SK-N-SH (cell line): ENCODE results near the gene PHF20. TPM values are rescaled to one million over a fixed set of nuclear protein-coding genes. Genes with fewer than 3 reads are reported as not detected.

Source experiments
- CTCF ChIA-PET: fragments of 300-600, 350-600 bp; formaldehyde crosslinking; extraction: SDS; loops from one replicate; lab custom pipeline; 2021; lab: Yijun Ruan, JAX
- POLR2A ChIA-PET: fragments of 350-600 bp; sonication (Branson Sonifier 250); formaldehyde crosslinking; extraction: SDS; loops from one replicate; lab custom pipeline; 2020; ENCODE audit warnings: antibody characterized with exemption, inconsistent platforms; lab: Yijun Ruan, JAX
- DNase-seq: peaks from one replicate; pipeline ENCODE4 v3.0.0; 2012
- H2AFZ ChIP-seq: fragments of 200-600 bp; sonication (generic); 2 replicates; pipeline ENCODE4 v1.8.1; 2016; ENCODE audit warnings: antibody characterized with exemption, mild to moderate bottlenecking, low read depth
- H3F3A ChIP-seq: fragments of 200-600 bp; sonication (generic); replicated peaks from 2 replicates; pipeline ENCODE3; 2016; ENCODE audit warnings: antibody characterized with exemption, mild to moderate bottlenecking; ENCODE audit not compliant: insufficient read depth
- H3K27ac ChIP-seq, 2 experiments: fragments of 200-500 bp in 1 of 2; fragments of 200-600 bp in 1 of 2; sonication (Bioruptor generic) in 1 of 2; sonication (generic), shearing (Covaris generic) in 1 of 2; 2 replicates each; pipeline versions ENCODE4 v1.5.1 to v1.6.1; 2014 to 2016; ENCODE audit warnings: low read depth in 2 of 2, inconsistent platforms in 1 of 2, low read length in 1 of 2, mild to moderate bottlenecking in 1 of 2, mixed read lengths in 1 of 2
- H3K27me3 ChIP-seq: fragments of 200-600 bp; sonication (generic), shearing (Covaris generic); 2 replicates; pipeline ENCODE4 v1.6.1; 2016; ENCODE audit warnings: mixed run types; ENCODE audit not compliant: insufficient read depth
- H3K36me3 ChIP-seq, 2 experiments: fragments of 200-500 bp in 1 of 2; fragments of 200-600 bp in 1 of 2; sonication (Bioruptor generic) in 1 of 2; sonication (generic) in 1 of 2; replicated peaks in 1 of 2; 2 replicates each; pipeline versions ENCODE3 to v1.5.1; 2014 to 2016; ENCODE audit warnings: low read length in 1 of 2, mild to moderate bottlenecking in 1 of 2; ENCODE audit not compliant: insufficient read depth in 2 of 2, control insufficient read depth in 1 of 2
- H3K4me1 ChIP-seq, 2 experiments: fragments of 200-500 bp in 1 of 2; fragments of 200-600 bp in 1 of 2; sonication (Bioruptor generic) in 1 of 2; sonication (generic), shearing (Covaris generic) in 1 of 2; 2 replicates each; pipeline versions ENCODE4 v1.5.1 to v1.6.1; 2014 to 2016; ENCODE audit warnings: low read depth in 1 of 2, low read length in 1 of 2, mixed run types in 1 of 2; ENCODE audit not compliant: insufficient read depth in 2 of 2, control insufficient read depth in 1 of 2
- H3K4me2 ChIP-seq: fragments of 200-600 bp; sonication (generic), shearing (Covaris generic); 2 replicates; pipeline ENCODE4 v1.6.1; 2017; ENCODE audit warnings: mixed run types
- H3K4me3 ChIP-seq, 2 experiments: fragments of 200-500 bp in 1 of 2; fragments of 200-600 bp in 1 of 2; sonication (Bioruptor generic) in 1 of 2; sonication (generic), shearing (Covaris generic) in 1 of 2; 2 replicates each; pipeline versions ENCODE4 v1.5.1 to v1.8.1; 2014 to 2016; ENCODE audit warnings: low read depth in 2 of 2, inconsistent platforms in 1 of 2, low read length in 1 of 2, mild to moderate bottlenecking in 1 of 2, mixed read lengths in 1 of 2, moderate library complexity in 1 of 2
- H3K79me2 ChIP-seq: fragments of 200-600 bp; sonication (generic); 2 replicates; pipeline ENCODE4 v1.8.1; 2017; ENCODE audit warnings: mild to moderate bottlenecking; ENCODE audit not compliant: insufficient read depth
- H3K9ac ChIP-seq: fragments of 200-600 bp; sonication (generic); 2 replicates; pipeline ENCODE4 v1.6.1; 2017; ENCODE audit warnings: mixed run types
- H3K9me2 ChIP-seq: fragments of 200-600 bp; sonication (generic); 2 replicates; pipeline ENCODE4 v1.6.1; 2017; ENCODE audit warnings: mixed run types
- H3K9me3 ChIP-seq: fragments of 200-600 bp; sonication (generic); 2 replicates; pipeline ENCODE4 v1.6.1; 2017; ENCODE audit warnings: mixed run types, mild to moderate bottlenecking, moderate library complexity
- H4K20me1 ChIP-seq: fragments of 200-600 bp; sonication (generic); 2 replicates; pipeline ENCODE4 v1.6.1; 2017; ENCODE audit warnings: mild to moderate bottlenecking, mixed run types; ENCODE audit not compliant: insufficient read depth
- CHD2 ChIP-seq: fragments of 150-350 bp; IDR thresholded peaks from 2 replicates; pipeline ENCODE4 v1.6.1; 2018; ENCODE audit warnings: low read length; ENCODE audit not compliant: partially characterized antibody
- ELF1 ChIP-seq: IDR thresholded peaks from 2 replicates; pipeline ENCODE4 v1.4.0; 2012
- EP300 ChIP-seq, 2 experiments: IDR thresholded peaks; 2 replicates each; pipeline versions ENCODE4 v1.4.0 to v1.6.1; 2012; ENCODE audit warnings: borderline replicate concordance in 1 of 2, low read depth in 1 of 2, low read length in 1 of 2
- EZH2phosphoT487 ChIP-seq: fragments of 200-600 bp; sonication (generic); IDR thresholded peaks from 2 replicates; pipeline ENCODE4 v1.6.1; 2017; ENCODE audit warnings: low read depth, mixed run types, mild to moderate bottlenecking, antibody characterized with exemption, moderate library complexity, borderline replicate concordance
- FOSL2 ChIP-seq: IDR thresholded peaks from 2 replicates; pipeline ENCODE4 v1.4.0; 2012; ENCODE audit warnings: low read depth, mild to moderate bottlenecking, moderate library complexity, borderline replicate concordance
- FOXJ3 ChIP-seq: sonication (generic); formaldehyde crosslinking; IDR thresholded peaks from 2 replicates; pipeline ENCODE4 v1.5.1; 2020; ENCODE audit warnings: mild to moderate bottlenecking, missing genetic modification reagents
- FOXM1 ChIP-seq: IDR thresholded peaks from 2 replicates; pipeline ENCODE4 v1.4.0; 2012; ENCODE audit warnings: low read depth, mild to moderate bottlenecking
- GATA2 ChIP-seq: sonication (generic); formaldehyde crosslinking; IDR thresholded peaks from 2 replicates; pipeline ENCODE4 v1.5.0; 2020; ENCODE audit warnings: mild to moderate bottlenecking, missing genetic modification reagents
- JUND ChIP-seq: IDR thresholded peaks from 2 replicates; pipeline ENCODE4 v1.4.0; 2012
- MEF2A ChIP-seq: IDR thresholded peaks from 2 replicates; pipeline ENCODE4 v1.4.0; 2012; ENCODE audit warnings: low read depth, borderline replicate concordance
- MXI1 ChIP-seq: IDR thresholded peaks from 2 replicates; pipeline ENCODE4 v1.6.1; 2012; ENCODE audit warnings: mild to moderate bottlenecking, low read depth, low read length, improper control_type of control experiment
- NFIC ChIP-seq: IDR thresholded peaks from 2 replicates; pipeline ENCODE4 v1.4.0; 2012; ENCODE audit warnings: borderline replicate concordance
- NRF1 ChIP-seq: IDR thresholded peaks from 2 replicates; pipeline ENCODE4 v1.6.1; 2012; ENCODE audit warnings: low read depth, mild to moderate bottlenecking, low read length
- RAD21 ChIP-seq: IDR thresholded peaks from 2 replicates; pipeline ENCODE4 v1.6.1; 2012; ENCODE audit warnings: mild to moderate bottlenecking, low read length
- RCOR1 ChIP-seq: fragments of 150-350 bp; IDR thresholded peaks from 2 replicates; pipeline ENCODE4 v1.6.1; 2017; ENCODE audit warnings: antibody characterized with exemption, low read length
- RFX5 ChIP-seq: IDR thresholded peaks from 2 replicates; pipeline ENCODE4 v1.6.1; 2012; ENCODE audit warnings: mild to moderate bottlenecking, improper control_type of control experiment, low read length
- SIN3A ChIP-seq: IDR thresholded peaks from 2 replicates; pipeline ENCODE4 v1.6.1; 2012; ENCODE audit warnings: low read depth, mild to moderate bottlenecking, low read length, moderate library complexity, borderline replicate concordance
- SMC3 ChIP-seq: IDR thresholded peaks from 2 replicates; pipeline ENCODE4 v1.6.1; 2012; ENCODE audit warnings: low read depth, low read length, improper control_type of control experiment
- TAF1 ChIP-seq: IDR thresholded peaks from 2 replicates; pipeline ENCODE4 v1.6.1; 2012; ENCODE audit warnings: low read depth, mild to moderate bottlenecking, low read length, moderate library complexity, borderline replicate concordance
- TCF12 ChIP-seq: IDR thresholded peaks from 2 replicates; pipeline ENCODE4 v1.4.0; 2012
- YY1 ChIP-seq: IDR thresholded peaks from 2 replicates; pipeline ENCODE4 v1.4.0; 2012; ENCODE audit warnings: low read depth, mild to moderate bottlenecking
- WGBS: methylation state at CpG from one replicate; pipeline ENCODE4 v1.1.6; 2017; ENCODE audit warnings: low lambda C conversion rate; 5-methylcytosine and 5-hydroxymethylcytosine counted together
- polyA plus RNA-seq, 3 experiments: library from polyadenylated mRNA; depleted of rRNA; stranded (reverse); fragments of >200 nt; gene quantifications; 2 replicates each; pipeline ENCODE4 v1.2.3, GENCODE V29; 2012
- TF ChIP-seq, protein P1 (sequence below): IDR thresholded peaks from 2 replicates; pipeline ENCODE4 v1.4.0; 2012; ENCODE audit warnings: low read depth, borderline replicate concordance
- TF ChIP-seq, protein P2 (sequence below): IDR thresholded peaks from 2 replicates; pipeline ENCODE4 v1.4.0; 2012; ENCODE audit warnings: low read depth
- TF ChIP-seq, protein P3 (sequence below): fragments of 150-350 bp; IDR thresholded peaks from 2 replicates; pipeline ENCODE4 v1.6.1; 2016; ENCODE audit warnings: mild to moderate bottlenecking, low read depth, low read length
- TF ChIP-seq, protein P4 (sequence below): IDR thresholded peaks from 2 replicates; pipeline ENCODE4 v1.6.1; 2012; ENCODE audit warnings: mild to moderate bottlenecking, low read depth, low read length, moderate library complexity
- TF ChIP-seq, protein P5 (sequence below): fragments of 200-600 bp; sonication (generic); IDR thresholded peaks from 2 replicates; pipeline ENCODE4 v1.6.1; 2017; ENCODE audit warnings: antibody characterized with exemption, mild to moderate bottlenecking, moderate library complexity
- TF ChIP-seq, protein P6 (sequence below): fragments of 150-350 bp; IDR thresholded peaks from 2 replicates; pipeline ENCODE4 v1.6.1; 2017; ENCODE audit warnings: antibody characterized with exemption, low read length, low read depth, borderline replicate concordance

PHF20 gene
- polyA plus RNA-seq, 1 of the 3 experiments (the other 2 are of a cell fraction): 23.8 TPM

DNA sequence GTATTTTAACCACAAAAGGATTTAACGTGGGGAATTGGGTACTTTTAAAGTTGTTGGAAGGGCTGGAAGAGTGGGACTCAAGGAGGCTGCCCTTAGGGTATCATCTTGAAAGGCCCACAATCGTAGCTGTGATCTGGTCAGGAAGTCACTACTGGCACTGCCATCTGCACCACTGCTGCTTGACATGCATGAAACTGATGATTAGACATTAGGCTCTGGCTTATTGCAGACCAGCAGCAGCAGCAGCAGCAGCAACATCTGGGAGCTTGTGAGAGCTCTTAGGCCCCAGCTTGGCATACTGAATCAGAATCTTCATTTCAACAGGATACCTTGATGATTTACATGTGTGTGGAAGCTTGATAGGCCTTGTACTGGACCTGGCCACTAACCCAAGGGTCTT is 68.6 kb downstream of the PHF20 start:
- H4K20me1 ChIP-seq: no peaks in the 10 kb centered on the region
- no peak overlapping the region for H3K4me2 ChIP-seq
- ChIA-PET CTCF (interaction anchor here (0.6 to 2.1 kb wide), 5 partner anchors 10 to 114 kb away, joined by 3 to 6 read pairs (median 3); partner anchors contain the start of genes RBM39 and SCAND1), POLR2A (interaction anchor here (1.4 to 1.6 kb wide), 2 partner anchors 9 to 98 kb away, joined by 5 to 8 read pairs; partner anchors contain the start of gene RBM39)
- peaks cover 3 to 27% of the 10 kb centered on the region in 2 experiments for H3K36me3 ChIP-seq
- peaks cover 11% of the 10 kb centered on the region for H3F3A ChIP-seq
- H2AFZ ChIP-seq: no peak overlapping the region
- DNase-seq: peak; percentile 69
- H3K27ac ChIP-seq: peak overlapping the region in 1 of 2 experiments; percentile 77; a peak in 2 of 4 replicates
- 66% methylated on average over 2 of the region's 2 CpGs for whole genome bisulfite sequencing
- H3K4me1 ChIP-seq: peaks cover 0 to 15% of the 10 kb centered on the region in 2 experiments; a peak in 2 of 4 replicates
- no peaks in the 10 kb centered on the region for H3K9me2 ChIP-seq
- peaks cover 3% of the 10 kb centered on the region; the same call in 1 of the 2 replicates for H3K9me3 ChIP-seq
- H3K27me3 ChIP-seq: no peaks in the 10 kb centered on the region
- no peak overlapping the region for H3K9ac ChIP-seq
- H3K79me2 ChIP-seq: peaks cover 23% of the 10 kb centered on the region
- no peak overlapping the region for H3K4me3 ChIP-seq
- peak; percentile 86 for TF ChIP-seq GATA2 (CRISPR knock-in tag)
- TF ChIP-seq, protein P1, sequence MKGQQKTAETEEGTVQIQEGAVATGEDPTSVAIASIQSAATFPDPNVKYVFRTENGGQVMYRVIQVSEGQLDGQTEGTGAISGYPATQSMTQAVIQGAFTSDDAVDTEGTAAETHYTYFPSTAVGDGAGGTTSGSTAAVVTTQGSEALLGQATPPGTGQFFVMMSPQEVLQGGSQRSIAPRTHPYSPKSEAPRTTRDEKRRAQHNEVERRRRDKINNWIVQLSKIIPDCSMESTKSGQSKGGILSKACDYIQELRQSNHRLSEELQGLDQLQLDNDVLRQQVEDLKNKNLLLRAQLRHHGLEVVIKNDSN: no peak
- TF ChIP-seq CHD2: peak; percentile 57
- TF ChIP-seq RCOR1: peak; percentile 58; the same call in 1 of the 2 replicates
- TF ChIP-seq JUND: no peak
- no peak for TF ChIP-seq YY1
- TF ChIP-seq, protein P2, sequence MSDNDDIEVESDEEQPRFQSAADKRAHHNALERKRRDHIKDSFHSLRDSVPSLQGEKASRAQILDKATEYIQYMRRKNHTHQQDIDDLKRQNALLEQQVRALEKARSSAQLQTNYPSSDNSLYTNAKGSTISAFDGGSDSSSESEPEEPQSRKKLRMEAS: no peak
- TF ChIP-seq SIN3A: no peak
- no peak for TF ChIP-seq SMC3
- no peak for TF ChIP-seq TCF12
- TF ChIP-seq, protein P3, sequence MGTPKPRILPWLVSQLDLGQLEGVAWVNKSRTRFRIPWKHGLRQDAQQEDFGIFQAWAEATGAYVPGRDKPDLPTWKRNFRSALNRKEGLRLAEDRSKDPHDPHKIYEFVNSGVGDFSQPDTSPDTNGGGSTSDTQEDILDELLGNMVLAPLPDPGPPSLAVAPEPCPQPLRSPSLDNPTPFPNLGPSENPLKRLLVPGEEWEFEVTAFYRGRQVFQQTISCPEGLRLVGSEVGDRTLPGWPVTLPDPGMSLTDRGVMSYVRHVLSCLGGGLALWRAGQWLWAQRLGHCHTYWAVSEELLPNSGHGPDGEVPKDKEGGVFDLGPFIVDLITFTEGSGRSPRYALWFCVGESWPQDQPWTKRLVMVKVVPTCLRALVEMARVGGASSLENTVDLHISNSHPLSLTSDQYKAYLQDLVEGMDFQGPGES: no peak
- no peak for TF ChIP-seq TAF1
- TF ChIP-seq MEF2A: no peak
- no peak for TF ChIP-seq EZH2phosphoT487
- no peak for TF ChIP-seq FOXM1
- 0 out of 2 replicates have a peak, but pooled peaks have one; percentile 46 for TF ChIP-seq MXI1
- TF ChIP-seq NFIC: no peak
- no peak for TF ChIP-seq RAD21
- peak; percentile 46; the same call in 1 of the 2 replicates for TF ChIP-seq FOXJ3 (CRISPR knock-in tag)
- TF ChIP-seq FOSL2: no peak
- TF ChIP-seq EP300 (IDR thresholded peaks at IDR 0.05; ENCODE audit: borderline replicate concordance in 1 of 2, low read depth in 1 of 2, low read length in 1 of 2): peak in 1 of 2 experiments; percentile 79; a peak in 2 of 4 replicates
- no peak for TF ChIP-seq NRF1
- TF ChIP-seq, protein P4, sequence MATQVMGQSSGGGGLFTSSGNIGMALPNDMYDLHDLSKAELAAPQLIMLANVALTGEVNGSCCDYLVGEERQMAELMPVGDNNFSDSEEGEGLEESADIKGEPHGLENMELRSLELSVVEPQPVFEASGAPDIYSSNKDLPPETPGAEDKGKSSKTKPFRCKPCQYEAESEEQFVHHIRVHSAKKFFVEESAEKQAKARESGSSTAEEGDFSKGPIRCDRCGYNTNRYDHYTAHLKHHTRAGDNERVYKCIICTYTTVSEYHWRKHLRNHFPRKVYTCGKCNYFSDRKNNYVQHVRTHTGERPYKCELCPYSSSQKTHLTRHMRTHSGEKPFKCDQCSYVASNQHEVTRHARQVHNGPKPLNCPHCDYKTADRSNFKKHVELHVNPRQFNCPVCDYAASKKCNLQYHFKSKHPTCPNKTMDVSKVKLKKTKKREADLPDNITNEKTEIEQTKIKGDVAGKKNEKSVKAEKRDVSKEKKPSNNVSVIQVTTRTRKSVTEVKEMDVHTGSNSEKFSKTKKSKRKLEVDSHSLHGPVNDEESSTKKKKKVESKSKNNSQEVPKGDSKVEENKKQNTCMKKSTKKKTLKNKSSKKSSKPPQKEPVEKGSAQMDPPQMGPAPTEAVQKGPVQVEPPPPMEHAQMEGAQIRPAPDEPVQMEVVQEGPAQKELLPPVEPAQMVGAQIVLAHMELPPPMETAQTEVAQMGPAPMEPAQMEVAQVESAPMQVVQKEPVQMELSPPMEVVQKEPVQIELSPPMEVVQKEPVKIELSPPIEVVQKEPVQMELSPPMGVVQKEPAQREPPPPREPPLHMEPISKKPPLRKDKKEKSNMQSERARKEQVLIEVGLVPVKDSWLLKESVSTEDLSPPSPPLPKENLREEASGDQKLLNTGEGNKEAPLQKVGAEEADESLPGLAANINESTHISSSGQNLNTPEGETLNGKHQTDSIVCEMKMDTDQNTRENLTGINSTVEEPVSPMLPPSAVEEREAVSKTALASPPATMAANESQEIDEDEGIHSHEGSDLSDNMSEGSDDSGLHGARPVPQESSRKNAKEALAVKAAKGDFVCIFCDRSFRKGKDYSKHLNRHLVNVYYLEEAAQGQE: no peak
- TF ChIP-seq ELF1: no peak
- TF ChIP-seq, protein P5, sequence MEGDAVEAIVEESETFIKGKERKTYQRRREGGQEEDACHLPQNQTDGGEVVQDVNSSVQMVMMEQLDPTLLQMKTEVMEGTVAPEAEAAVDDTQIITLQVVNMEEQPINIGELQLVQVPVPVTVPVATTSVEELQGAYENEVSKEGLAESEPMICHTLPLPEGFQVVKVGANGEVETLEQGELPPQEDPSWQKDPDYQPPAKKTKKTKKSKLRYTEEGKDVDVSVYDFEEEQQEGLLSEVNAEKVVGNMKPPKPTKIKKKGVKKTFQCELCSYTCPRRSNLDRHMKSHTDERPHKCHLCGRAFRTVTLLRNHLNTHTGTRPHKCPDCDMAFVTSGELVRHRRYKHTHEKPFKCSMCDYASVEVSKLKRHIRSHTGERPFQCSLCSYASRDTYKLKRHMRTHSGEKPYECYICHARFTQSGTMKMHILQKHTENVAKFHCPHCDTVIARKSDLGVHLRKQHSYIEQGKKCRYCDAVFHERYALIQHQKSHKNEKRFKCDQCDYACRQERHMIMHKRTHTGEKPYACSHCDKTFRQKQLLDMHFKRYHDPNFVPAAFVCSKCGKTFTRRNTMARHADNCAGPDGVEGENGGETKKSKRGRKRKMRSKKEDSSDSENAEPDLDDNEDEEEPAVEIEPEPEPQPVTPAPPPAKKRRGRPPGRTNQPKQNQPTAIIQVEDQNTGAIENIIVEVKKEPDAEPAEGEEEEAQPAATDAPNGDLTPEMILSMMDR: no peak
- TF ChIP-seq RFX5: no peak
- TF ChIP-seq, protein P6, sequence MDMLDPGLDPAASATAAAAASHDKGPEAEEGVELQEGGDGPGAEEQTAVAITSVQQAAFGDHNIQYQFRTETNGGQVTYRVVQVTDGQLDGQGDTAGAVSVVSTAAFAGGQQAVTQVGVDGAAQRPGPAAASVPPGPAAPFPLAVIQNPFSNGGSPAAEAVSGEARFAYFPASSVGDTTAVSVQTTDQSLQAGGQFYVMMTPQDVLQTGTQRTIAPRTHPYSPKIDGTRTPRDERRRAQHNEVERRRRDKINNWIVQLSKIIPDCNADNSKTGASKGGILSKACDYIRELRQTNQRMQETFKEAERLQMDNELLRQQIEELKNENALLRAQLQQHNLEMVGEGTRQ: no peak
